HT1080 (cell line): ENCODE results near the gene RNU1-2. TPM values are rescaled to one million over a fixed set of nuclear protein-coding genes. Genes with fewer than 3 reads are reported as not detected.
"Not testable (repeated sequence)": the region's sequence is repeated elsewhere in the genome, so short reads cannot be mapped to it uniquely, and the experiment has no call there.

Source experiments
- DNase-seq: peaks from one replicate; pipeline ENCODE4 v3.0.0-alpha.2; 2015; ENCODE audit warnings: low read depth
- polyA plus RNA-seq, 2 experiments: library from polyadenylated mRNA; depleted of rRNA; stranded (reverse); fragments of >200 nt; gene quantifications; 2 replicates each; pipeline ENCODE4 v1.2.3, GENCODE V29; 2015
- total RNA-seq: library from RNA; depleted of rRNA; stranded (reverse); fragments of >200 nt; shearing (Covaris generic); gene quantifications from 2 replicates; pipeline ENCODE4 v1.2.3, GENCODE V29; 2014; rRNA removed

The RNU1-2 gene
- under 0.01 TPM in 1 of 2 replicates, not detected in the other for total RNA-seq
- polyA plus RNA-seq (2015; cell fraction: cytosol; rRNA removed): not detected in 2 replicates
- polyA plus RNA-seq (2015; cell fraction: nucleus; rRNA removed): not detected in 2 replicates

GRCh38 chr1:16895598-16896315, at the start of gene RNU1-2:
Gene RNU1-2, plus strand, starts transcription at chr1:16895980.
- peak; percentile 100 for DNase-seq

- DNase-seq: not testable (repeated sequence)
Observed at GRCh38 chr1:16856201-16856600, 39.6 kb upstream of the RNU1-2 start.

- not testable (repeated sequence) for DNase-seq
Observed at GRCh38 chr1:16859167-16860041, 36.4 kb upstream of the RNU1-2 start.

DNA sequence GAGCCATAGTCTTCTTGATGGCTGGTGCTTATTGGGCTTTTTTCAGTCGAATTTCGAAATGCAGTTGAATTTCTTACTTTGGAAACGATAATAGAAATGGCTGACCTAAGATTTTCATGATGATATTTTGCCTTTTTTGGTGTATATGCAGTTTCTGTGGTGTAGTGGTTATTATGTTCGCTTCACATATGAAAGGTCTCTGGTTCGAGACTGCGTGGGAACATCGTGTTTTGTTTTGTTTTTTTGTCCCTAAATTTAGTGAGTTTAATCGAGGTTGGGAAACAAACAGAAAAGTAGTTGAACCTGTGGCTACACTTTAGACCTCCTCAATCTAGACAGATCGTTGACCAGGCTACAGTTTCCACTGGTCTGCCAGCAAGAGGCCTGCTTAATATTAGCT, 35.7 kb upstream of the RNU1-2 start:
- peak; percentile 62 for DNase-seq

GRCh38 chr1:16861832-16862245, 33.9 kb upstream of the RNU1-2 start:
- peak; percentile 75 for DNase-seq

GRCh38 chr1:16862415-16862814, 33.4 kb upstream of the RNU1-2 start:
- DNase-seq: peak; percentile 35

- DNase-seq: not testable (repeated sequence)
Observed at GRCh38 chr1:16863024-16863423, 32.8 kb upstream of the RNU1-2 start.

- not testable (repeated sequence) for DNase-seq
Observed at GRCh38 chr1:16866926-16867707, 28.7 kb upstream of the RNU1-2 start.

GRCh38 chr1:16868787-16869186, 27.0 kb upstream of the RNU1-2 start:
- DNase-seq: not testable (repeated sequence)

GRCh38 chr1:16869996-16870395, 25.8 kb upstream of the RNU1-2 start:
- peak; percentile 35 for DNase-seq

GRCh38 chr1:16871171-16871570, 24.6 kb upstream of the RNU1-2 start:
- DNase-seq: not testable (repeated sequence)

- peak; percentile 99 for DNase-seq
Observed at GRCh38 chr1:16872152-16873075, 23.4 kb upstream of the RNU1-2 start.

DNA sequence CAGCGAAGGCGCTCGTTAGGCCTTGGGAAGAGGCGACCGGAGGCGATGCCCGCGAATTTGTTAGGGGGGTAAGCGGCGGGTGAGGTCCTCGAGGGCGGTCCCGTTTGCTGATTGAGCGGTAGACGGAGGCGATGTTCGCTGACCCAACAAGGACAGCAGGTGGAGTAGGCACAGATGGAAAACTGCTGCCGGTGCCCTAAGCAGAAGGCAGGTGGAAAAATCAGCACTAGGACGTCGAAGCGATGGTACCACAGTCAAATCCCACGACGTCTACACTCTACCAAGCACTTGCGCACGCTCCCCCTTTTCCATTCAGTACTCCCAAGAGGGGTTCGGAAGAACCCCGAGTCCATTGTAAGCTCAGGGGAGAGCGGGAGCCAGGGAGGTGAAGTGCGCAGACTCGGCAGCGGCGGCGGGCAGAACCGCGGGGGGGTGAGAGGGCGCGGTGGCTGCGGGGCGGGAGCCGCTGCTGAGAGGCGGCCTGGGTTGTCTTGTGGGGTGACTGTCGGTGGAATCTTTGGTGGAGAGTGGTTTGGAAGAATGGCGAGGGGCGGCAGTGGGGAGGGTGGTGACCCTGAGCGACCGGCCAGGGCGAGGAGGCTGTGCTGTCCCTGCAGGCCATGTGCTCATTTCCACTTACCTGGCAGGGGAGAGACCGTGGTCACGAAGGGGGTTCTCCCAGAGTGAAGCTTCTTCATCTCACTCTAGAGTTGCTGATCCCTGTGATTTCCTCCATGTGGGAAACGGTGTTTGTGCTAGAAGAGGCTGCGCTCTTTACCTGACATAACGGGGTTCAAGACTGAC, 22.5 kb upstream of the RNU1-2 start:
- not testable (repeated sequence) for DNase-seq

- DNase-seq: not testable (repeated sequence)
Observed at GRCh38 chr1:16874968-16875765, 20.6 kb upstream of the RNU1-2 start.

- DNase-seq: not testable (repeated sequence)
Observed at GRCh38 chr1:16881742-16882141, 14.0 kb upstream of the RNU1-2 start.

GRCh38 chr1:16882986-16883385, 12.8 kb upstream of the RNU1-2 start:
- DNase-seq: no peak

DNA sequence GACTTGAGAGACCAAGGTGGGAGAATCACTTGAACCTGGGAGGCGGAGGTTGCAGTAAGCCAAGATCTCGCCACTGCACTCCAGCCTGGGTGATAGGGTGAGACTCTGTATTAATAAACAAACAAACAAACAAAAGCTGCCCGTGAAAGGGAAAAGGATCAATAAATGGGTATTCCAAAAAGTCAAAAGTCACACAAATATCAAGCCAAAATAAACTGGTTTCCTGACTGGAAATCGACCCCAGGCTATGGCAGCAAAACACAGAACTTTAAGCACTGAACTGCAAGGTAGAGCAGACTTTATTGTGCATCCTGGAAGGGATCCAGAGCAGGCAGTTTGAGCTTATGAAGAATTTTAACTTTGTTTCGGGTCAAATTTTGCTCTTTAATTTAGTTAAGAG, 11.3 kb upstream of the RNU1-2 start:
- DNase-seq: not testable (repeated sequence)

GRCh38 chr1:16886860-16887605, 8.7 kb upstream of the RNU1-2 start:
- no peak for DNase-seq
